Measurements from ENCODE around the gene ABCG1. TPM values are rescaled to one million over a fixed set of nuclear protein-coding genes. Genes with fewer than 3 reads are reported as not detected.

Gene ABCG1
- total and polyA plus RNA-seq, 2 experiments from 2014 or later = 1.3 to 4.4 TPM

DNA sequence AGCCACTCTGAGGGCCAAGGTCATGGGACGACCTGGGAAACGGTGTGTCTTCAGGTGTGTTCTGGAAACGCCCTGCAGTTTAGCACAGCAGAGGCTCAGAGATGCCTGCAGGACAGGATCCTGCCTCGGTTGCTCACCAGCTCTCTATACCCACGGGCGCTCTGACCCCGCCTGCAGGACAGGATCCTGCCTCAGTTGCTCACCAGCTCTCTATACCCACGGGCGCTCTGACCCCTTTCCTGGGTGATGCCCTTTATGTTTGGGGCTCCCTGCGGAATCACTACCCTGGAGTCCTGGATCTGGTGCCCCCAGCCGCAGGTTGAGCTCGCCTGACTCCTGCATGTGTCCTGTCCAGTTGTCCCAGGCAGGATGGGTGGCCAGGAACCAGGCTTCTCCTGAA, 63.8 kb downstream of the ABCG1 start (continued):
- TF ChIP-seq, protein P1, sequence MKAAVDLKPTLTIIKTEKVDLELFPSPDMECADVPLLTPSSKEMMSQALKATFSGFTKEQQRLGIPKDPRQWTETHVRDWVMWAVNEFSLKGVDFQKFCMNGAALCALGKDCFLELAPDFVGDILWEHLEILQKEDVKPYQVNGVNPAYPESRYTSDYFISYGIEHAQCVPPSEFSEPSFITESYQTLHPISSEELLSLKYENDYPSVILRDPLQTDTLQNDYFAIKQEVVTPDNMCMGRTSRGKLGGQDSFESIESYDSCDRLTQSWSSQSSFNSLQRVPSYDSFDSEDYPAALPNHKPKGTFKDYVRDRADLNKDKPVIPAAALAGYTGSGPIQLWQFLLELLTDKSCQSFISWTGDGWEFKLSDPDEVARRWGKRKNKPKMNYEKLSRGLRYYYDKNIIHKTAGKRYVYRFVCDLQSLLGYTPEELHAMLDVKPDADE (IDR thresholded peaks at IDR 0.05) = no peak
- TF ChIP-seq NANOG (IDR thresholded peaks at IDR 0.05; ENCODE audit: borderline replicate concordance) (no peak), EZH2 (IDR thresholded peaks at IDR 0.05; ENCODE audit: low read depth, unreplicated experiment) (no peak), STAT1 (IDR thresholded peaks at IDR 0.05; ENCODE audit: unreplicated experiment) (no peak), ZNF331 (CRISPR knock-in tag; IDR thresholded peaks at IDR 0.05; ENCODE audit: low read depth) (no peak), ZNF114 (CRISPR knock-in tag; IDR thresholded peaks at IDR 0.05) (no peak), CREB1 (CRISPR knock-in tag; IDR thresholded peaks at IDR 0.05; ENCODE audit: low read depth) (no peak)
- TF ChIP-seq, protein P2, sequence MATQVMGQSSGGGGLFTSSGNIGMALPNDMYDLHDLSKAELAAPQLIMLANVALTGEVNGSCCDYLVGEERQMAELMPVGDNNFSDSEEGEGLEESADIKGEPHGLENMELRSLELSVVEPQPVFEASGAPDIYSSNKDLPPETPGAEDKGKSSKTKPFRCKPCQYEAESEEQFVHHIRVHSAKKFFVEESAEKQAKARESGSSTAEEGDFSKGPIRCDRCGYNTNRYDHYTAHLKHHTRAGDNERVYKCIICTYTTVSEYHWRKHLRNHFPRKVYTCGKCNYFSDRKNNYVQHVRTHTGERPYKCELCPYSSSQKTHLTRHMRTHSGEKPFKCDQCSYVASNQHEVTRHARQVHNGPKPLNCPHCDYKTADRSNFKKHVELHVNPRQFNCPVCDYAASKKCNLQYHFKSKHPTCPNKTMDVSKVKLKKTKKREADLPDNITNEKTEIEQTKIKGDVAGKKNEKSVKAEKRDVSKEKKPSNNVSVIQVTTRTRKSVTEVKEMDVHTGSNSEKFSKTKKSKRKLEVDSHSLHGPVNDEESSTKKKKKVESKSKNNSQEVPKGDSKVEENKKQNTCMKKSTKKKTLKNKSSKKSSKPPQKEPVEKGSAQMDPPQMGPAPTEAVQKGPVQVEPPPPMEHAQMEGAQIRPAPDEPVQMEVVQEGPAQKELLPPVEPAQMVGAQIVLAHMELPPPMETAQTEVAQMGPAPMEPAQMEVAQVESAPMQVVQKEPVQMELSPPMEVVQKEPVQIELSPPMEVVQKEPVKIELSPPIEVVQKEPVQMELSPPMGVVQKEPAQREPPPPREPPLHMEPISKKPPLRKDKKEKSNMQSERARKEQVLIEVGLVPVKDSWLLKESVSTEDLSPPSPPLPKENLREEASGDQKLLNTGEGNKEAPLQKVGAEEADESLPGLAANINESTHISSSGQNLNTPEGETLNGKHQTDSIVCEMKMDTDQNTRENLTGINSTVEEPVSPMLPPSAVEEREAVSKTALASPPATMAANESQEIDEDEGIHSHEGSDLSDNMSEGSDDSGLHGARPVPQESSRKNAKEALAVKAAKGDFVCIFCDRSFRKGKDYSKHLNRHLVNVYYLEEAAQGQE (IDR thresholded peaks at IDR 0.05; ENCODE audit: unreplicated experiment) = no peak

DNA sequence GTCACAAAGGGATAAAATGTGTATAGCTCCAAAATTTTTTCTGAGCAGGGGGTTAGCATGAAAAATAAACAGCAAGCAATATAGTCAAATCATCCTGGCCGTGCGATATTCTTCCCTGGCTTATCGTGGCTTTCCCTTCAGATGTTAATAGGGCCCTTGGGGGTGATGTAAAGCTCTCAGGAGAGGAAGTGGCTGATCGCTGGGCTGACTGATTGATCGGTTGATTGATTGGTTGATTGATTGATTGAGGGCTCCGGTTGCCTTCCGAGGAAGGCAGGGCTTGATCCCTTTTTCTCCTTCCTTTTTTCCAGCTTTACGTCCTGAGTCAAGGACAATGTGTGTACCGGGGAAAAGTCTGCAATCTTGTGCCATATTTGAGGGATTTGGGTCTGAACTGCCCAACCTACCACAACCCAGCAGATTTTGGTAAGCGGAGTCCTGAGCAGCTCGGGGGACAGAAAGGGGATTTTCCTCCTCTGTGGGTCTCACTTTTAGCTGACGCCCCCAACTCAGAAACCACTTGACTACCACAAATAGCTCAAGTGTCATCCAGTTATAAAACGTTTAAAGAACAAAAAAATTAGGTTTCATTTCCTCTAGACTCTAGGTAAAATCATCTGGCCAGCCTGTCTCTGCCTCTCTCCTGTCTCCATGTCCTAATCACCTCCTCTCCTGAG, 66.8 kb downstream of the ABCG1 start:
- Histone ChIP-seq H4K20me1 (replicated peaks; ENCODE audit: insufficient read depth) (no peaks in the 10 kb centered on the region), H3K27me3 (ENCODE audit: insufficient read depth) (no peaks in the 10 kb centered on the region), H3K4me1 (ENCODE audit: insufficient read depth) (no peaks in the 10 kb centered on the region), H3K36me3 (ENCODE audit: insufficient read depth) (no peaks in the 10 kb centered on the region), H3K27ac (ENCODE audit: low read depth) (no peak overlapping the region), H3K79me2 (replicated peaks; ENCODE audit: insufficient read depth) (no peaks in the 10 kb centered on the region), H3K4me2 (no peak overlapping the region), H3K9me2 (ENCODE audit: insufficient read depth) (no peaks in the 10 kb centered on the region), H3K4me3 (no peak overlapping the region), H2AFZ (no peak overlapping the region), H3F3A (replicated peaks; ENCODE audit: low read depth) (no peaks in the 10 kb centered on the region)
- peaks cover 28% of the 10 kb centered on the region for H3K36me3 Mint-ChIP-seq (ENCODE audit: low read depth)
- H3K4me1 Mint-ChIP-seq = no peaks in the 10 kb centered on the region; the same call in 2 of the 3 replicates
- H3K27ac Mint-ChIP-seq = no peak overlapping the region
- ATAC-seq (no peak), DNase-seq (ENCODE audit: low spot score) (no peak)
- H3K4me3 Mint-ChIP-seq = no peak overlapping the region
- peaks cover 9% of the 10 kb centered on the region; the same call in 2 of the 3 replicates for H3K9me3 Mint-ChIP-seq
- H3K27me3 Mint-ChIP-seq (ENCODE audit: insufficient read depth, low read depth, poor library complexity) = peaks cover 10% of the 10 kb centered on the region
- TF ChIP-seq EZH2phosphoT487 (IDR thresholded peaks at IDR 0.05; ENCODE audit: unreplicated experiment) (no peak), EZH2 (IDR thresholded peaks at IDR 0.05; ENCODE audit: low read depth, unreplicated experiment) (no peak), ZNF114 (CRISPR knock-in tag; IDR thresholded peaks at IDR 0.05) (no peak), ZNF331 (CRISPR knock-in tag; IDR thresholded peaks at IDR 0.05; ENCODE audit: low read depth) (no peak)
- TF ChIP-seq, protein P2 (IDR thresholded peaks at IDR 0.05; ENCODE audit: unreplicated experiment) = no peak
- TF ChIP-seq, protein P1 (IDR thresholded peaks at IDR 0.05) = no peak

All from GM23338 (cell line).